ENCODE data around the gene GLRX5.

DNA sequence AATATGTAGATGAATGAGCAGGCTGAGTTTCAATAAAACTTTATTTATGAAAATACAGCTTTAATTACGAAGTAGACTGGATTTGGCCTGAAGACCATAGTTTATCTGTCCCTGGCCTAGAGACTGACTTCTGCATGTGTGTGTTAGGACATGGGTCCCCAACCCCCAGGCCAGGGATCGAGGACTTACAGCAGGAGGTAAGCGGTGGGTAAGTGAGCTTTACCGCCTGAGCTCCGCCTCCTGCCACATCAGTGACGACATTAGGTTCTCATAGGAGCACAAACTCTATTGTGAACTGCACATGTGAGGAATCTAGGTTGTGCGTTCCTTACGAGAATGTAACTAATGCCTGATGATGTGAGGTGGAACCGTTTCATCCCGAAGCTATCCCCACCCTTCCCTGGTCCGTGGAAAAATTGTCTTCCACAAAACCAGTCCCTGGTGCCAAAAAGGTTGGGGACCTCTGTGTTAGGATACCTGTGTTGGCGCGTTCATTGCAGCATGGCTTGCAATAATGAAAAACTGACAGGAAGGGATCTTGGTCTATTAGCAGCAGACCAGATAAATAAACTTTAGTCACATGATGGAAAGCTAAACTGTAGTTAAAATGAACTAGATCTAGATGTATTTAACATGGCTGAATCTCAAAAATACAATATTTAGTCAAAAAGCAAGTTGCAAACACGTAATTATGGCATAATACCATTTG, 4.1 kb downstream of the GLRX5 start:
- TF ChIP-seq, protein P1, sequence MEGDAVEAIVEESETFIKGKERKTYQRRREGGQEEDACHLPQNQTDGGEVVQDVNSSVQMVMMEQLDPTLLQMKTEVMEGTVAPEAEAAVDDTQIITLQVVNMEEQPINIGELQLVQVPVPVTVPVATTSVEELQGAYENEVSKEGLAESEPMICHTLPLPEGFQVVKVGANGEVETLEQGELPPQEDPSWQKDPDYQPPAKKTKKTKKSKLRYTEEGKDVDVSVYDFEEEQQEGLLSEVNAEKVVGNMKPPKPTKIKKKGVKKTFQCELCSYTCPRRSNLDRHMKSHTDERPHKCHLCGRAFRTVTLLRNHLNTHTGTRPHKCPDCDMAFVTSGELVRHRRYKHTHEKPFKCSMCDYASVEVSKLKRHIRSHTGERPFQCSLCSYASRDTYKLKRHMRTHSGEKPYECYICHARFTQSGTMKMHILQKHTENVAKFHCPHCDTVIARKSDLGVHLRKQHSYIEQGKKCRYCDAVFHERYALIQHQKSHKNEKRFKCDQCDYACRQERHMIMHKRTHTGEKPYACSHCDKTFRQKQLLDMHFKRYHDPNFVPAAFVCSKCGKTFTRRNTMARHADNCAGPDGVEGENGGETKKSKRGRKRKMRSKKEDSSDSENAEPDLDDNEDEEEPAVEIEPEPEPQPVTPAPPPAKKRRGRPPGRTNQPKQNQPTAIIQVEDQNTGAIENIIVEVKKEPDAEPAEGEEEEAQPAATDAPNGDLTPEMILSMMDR (IDR thresholded peaks at IDR 0.05; ENCODE audit: low read depth, low read length): no peak
- TF ChIP-seq EZH2phosphoT487 (IDR thresholded peaks at IDR 0.05; ENCODE audit: low read depth): no peak
